Measurements from ENCODE around the gene RARS2.

- TF ChIP-seq CTCF (IDR thresholded peaks at IDR 0.05; ENCODE audit: insufficient read depth, low read depth, low read length) (no peak), EZH2 (IDR thresholded peaks at IDR 0.05; ENCODE audit: insufficient read depth, low read length) (no peak)
Measured at GRCh38 chr6:87553159-87553765, 36.5 kb downstream of the RARS2 start.
